ENCODE data around the gene GPAT3.
A peak's percentile ranks its signal among the peaks of the same experiment; 100 is the strongest.
"Not testable (repeated sequence)": the region's sequence is repeated elsewhere in the genome, so short reads cannot be mapped to it uniquely, and the experiment has no call there.

Gene GPAT3

DNA sequence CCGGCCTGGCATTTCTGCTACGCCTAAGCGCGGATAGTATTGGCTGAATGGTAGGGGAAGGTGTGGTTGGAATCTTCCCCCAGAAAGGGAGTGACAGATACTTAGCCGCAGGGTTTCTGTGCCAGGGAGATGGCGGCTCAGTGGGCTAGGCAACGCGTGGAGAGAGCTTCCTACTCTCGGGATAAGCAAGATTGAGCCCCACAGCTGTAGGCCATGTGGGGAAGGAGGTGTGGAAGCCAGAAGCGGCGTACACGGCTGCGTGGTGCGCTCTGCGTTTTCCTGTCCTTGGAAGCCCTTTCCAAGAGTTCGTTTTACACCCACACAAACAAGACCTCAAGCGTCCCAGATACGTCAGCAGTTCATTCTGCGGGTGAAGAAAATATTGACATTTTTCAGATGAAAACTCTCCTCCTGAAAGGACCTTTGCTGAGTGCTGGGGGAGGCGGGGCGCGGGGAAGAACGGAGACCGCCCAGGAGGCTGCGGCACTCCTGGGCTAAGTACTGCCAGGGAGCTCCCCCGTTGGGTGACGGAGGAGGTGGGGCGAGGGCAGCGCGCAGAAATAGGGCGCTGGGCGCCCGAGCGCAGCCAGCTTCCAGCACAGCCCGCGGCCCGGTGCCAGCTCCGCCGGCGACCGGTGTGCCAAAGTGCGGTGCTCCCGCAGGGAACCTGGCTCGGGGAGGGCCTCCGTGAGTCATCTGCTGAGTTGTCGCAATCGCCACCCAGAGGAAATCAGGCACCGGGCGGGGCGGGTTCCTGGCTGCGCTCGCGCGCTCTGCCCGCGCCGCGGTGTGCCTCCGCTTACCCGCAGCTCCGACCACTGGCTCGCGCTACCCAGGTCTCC lies at the start of gene GPAT3:
Gene GPAT3 (plus strand): TSS at position 589 of the 842 bp plus-strand sequence. CDS start 515 bp downstream, outside the sequence.
- FAIRE-seq, result no peak

GRCh38 chr4:83486457-83487129 lies 49.3 kb upstream of the GPAT3 start:
- FAIRE-seq, result no peak

DNA sequence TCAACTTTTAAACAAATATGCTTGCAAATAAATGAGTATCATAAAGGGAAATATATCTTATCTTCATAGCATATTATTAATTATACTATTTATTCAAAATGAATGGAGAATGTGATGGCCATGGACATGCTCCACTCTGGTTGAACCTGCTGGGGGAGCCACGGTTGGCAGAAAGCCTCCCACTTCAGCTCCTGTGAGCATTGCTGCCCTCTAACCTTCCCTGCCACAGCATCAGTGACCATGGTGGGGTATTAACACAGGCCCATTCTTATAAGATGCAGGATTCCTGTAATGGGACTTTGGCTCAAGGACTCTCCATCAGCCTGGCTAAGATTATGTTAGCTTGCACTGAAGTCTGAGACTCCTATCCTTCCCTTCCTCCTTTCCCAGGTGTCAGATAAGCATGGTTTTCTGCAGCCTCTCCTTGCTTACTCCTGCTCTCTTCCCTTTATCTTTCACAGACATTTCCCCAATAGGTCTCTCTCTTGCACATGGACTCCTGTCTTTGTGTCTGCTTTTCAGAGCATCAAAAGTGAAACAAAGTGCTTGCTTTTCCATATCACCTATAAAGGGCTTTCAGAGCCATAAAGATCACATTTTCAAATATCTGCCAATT lies 46.1 kb upstream of the GPAT3 start:
- FAIRE-seq, result no peak

DNA sequence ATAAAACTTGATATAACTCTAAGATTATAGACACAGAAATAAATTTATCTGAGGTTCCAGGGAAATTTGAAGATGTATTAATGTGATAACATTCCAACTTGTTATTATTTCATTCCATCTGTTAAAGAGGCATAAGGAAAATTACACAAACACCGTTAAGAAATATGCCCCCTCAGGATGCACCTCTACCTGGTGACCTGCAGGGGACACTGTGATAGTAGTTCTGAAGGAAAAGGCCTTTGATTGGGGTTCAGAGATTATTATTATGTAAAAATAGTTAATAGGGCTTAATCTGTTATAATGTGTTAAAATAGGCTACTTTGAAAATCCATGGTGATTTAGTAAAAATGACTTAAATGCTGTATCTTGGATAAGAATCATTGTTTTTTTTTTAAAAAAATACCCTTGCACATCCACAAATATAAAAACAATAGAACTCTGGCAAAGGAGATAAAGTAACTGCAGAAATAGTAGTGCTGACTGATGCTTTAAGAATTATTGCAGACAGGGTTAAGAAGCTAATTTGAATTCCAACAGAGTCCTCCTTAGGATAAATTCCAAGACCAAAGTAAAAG lies 44.9 kb upstream of the GPAT3 start:
- FAIRE-seq, result no peak

DNA sequence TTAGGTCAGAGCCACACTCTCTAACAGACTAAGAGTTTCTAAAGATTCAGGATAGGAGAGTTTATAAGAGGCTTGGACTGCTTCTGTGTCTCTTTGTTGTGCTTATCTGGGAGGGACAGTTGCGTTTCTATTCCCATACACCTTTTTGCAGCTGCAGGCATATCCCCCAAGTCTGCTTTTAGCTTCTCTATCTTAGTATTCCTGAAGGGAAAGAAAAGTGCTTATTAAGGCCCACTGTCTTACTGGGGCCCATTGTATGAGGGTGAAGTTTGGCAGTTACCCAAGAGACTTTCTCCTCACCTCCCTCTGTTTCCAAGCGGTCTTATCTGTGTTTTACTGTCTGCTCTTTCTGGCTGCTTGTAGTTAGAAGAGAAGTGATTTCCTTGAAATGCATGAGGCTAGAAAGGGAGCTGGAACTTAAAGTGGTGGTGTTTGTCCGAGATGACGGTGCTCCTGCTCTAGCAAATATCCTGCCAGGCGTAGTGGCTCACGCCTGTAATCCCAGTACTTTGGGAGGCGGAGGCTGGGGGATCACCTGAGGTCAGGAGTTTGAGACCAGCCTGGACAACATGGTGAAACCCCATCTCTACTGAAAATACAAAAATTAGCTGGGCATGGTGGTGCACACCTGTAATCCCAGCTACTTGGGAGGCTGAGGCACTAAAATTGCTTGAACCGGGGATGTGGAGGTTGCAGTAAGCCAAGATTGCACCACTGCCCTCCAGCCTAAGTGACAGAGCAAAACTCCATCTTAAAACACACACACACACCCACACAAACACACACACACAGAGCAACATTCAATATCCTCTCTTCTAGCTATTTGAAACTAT lies 39.6 kb upstream of the GPAT3 start:
- FAIRE-seq, result not testable (repeated sequence)

- FAIRE-seq, result no peak
Observed at GRCh38 chr4:83498187-83498586, 37.7 kb upstream of the GPAT3 start.

- not testable (repeated sequence) for FAIRE-seq
Observed at GRCh38 chr4:83501671-83502070, 34.2 kb upstream of the GPAT3 start.

GRCh38 chr4:83503974-83504373 lies 31.9 kb upstream of the GPAT3 start:
- FAIRE-seq, result no peak

GRCh38 chr4:83504503-83504902 lies 31.4 kb upstream of the GPAT3 start:
- FAIRE-seq, result no peak

DNA sequence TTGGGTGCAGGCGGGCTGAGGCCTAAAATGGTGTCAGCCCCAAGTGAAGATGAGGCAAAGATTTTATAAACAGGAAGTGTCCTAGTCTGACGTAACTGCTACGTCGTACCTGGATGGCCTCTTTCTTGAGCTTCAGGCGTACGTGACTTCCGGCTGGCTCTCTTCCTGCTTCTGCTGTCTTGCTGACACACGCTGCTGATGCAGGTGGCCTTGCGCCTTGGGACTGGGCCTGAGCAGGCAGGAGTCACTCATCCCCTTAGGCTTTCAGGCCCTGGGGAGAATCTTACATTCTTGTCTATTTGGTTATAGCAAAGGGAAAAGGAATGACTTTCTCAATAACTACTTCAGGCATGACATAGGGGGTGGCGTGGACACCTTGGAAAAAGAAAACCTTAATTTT lies 30.9 kb upstream of the GPAT3 start:
- FAIRE-seq, result no peak

DNA sequence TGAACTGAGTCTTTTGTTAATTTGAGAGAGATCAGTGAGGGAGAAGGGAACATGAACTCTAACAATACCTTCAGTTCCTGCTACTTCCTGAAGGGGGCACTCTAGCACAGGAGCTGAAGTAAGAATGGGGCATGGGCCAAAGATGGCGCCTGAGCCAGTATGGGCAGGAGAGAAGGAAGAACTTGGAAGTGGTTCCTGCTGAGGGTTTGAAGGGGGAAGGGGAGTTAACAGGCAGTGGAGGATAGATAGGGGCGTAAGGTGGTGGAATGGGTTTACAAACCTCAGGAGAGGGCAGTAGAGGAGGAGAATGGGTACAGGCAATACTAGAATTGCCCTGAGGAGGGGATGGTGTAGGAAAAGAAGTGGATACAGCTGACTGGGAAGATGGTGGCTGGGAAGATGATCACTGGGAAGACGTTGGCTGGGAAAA lies 26.7 kb upstream of the GPAT3 start:
- not testable (repeated sequence) for FAIRE-seq

- no peak for FAIRE-seq
Observed at GRCh38 chr4:83510442-83510841, 25.5 kb upstream of the GPAT3 start.

GRCh38 chr4:83516042-83516772 lies 19.7 kb upstream of the GPAT3 start:
- no peak for FAIRE-seq

- FAIRE-seq, result no peak
Observed at GRCh38 chr4:83522239-83522638, 13.7 kb upstream of the GPAT3 start.

DNA sequence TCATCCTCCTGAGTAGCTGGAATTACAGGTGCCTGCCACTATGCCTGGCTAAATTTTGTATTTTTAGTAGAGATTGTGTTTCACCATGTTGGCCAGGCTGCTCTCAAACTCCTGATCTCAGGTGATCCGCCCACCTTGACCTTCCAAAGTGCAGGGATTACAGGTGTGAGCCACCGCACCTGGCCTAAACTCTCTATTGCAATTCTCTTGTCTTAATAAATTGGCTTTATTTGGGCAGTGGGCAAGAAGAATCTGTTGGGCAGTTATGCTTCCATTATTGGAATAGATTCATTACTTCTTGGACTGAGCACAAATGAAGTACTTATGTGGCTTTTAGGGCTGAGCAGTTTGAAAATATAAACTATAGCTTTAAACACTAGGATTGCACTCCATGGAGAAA lies 8.2 kb upstream of the GPAT3 start:
- FAIRE-seq, result no peak

DNA sequence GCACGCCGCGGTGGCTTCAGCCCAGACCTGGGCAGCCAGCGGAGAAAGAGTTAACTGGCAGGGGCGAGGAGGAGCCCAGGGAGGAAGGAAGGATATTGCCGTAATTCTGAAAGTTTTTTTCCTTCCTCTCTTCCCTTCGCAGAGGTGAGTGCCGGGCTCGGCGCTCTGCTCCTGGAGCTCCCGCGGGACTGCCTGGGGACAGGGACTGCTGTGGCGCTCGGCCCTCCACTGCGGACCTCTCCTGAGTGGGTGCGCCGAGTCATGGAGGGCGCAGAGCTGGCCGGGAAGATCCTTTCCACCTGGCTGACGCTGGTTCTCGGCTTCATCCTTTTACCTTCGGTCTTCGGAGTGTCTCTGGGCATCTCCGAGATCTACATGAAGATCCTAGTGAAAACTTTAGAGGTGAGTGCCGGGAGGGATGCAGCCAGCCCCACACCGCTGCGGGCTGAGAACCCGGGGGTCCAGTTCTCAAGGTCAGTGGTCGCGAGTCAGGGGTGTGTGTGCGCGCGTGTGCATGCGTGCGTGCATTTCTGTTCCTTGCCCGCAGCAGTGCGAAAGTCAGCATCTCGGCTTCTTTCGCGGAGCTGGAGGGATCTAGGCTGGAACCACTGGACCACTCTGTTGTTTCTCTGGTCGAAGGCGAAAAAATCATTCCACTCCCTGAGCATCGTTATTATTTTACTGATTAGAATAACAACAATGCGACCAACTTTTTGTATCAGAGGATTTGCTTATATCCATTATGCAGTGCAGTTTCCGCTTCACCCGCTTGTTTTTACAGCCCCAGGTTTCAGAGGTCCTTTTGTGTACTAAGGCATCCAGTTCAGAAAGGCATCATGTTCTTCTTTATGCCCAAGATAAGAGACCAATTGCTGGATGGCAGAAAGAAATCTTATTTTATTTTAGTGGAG lies 709 bp downstream of the GPAT3 start:
- FAIRE-seq, result no peak

DNA sequence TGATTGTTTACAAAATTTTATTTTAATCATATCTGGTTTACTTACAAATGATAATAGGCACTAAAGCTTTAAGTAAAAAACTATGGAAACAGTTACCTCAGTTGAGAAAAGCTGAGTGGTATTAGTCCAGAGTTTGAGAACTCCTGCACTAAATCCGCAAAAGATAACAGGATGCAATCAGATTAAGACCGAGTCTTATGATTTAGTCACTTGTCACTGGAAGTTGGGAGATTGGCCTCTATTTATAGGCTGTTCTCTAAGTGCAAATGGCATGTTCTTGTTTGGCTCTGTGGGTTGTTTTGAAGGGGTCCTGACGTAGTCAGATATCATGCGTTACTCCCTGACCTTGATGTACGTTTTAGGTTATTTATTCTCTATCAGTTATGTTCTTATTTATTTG lies 6.3 kb downstream of the GPAT3 start:
- no peak for FAIRE-seq

GRCh38 chr4:83546786-83547185 lies 10.9 kb downstream of the GPAT3 start:
- FAIRE-seq, result no peak

- peak; percentile 99 for FAIRE-seq
Observed at GRCh38 chr4:83548151-83548905, 12.4 kb downstream of the GPAT3 start.

DNA sequence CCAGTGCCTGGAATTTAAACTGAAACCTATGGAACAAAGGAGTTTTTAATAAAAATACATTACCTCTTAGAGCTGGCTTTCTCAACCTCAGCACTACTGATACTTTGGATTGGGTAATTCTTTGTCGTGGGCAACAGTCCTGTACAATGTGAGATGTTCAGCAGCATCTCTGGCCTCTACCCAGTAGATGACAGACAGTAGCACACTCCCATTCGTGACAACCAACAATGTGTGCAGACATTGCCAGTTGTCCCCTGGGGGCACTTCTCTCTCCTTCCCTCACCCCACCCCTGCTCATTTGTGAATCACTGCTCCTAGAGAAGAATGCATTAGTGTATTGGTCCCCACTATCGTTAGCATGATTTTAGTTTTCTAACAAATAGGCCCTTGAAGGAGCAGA lies 16.2 kb downstream of the GPAT3 start:
- FAIRE-seq, result no peak

Data from islet of Langerhans (tissue), 1 donor.